Measurements from ENCODE around the gene MPV17L2. TPM values are rescaled to one million over a fixed set of nuclear protein-coding genes. Genes with fewer than 3 reads are reported as not detected.

The MPV17L2 gene
- total RNA-seq, 1 experiment from 2014 or later, result 11.2 TPM

DNA sequence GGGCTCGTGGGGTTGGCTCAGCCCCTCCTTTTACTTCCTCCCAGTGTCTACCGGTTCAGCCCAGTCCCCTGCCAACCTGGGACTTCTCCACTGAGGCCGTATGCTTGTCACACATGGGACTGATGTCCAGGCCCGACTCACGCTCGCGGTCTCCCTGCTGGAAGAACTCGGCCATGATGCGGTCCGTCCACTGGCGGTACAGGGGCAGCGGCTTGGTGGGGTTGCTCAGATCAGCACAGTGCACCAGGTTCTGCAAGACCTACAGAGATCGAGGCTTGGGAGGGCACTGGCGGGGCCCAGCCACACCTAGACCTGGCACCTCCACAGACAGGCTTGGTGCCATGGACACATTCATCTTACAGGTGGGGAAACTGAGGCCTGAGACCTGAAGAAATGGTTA lies 18.7 kb downstream of the MPV17L2 start:
- no peaks in the 10 kb centered on the region for H3K9me2 ChIP-seq (ENCODE audit: insufficient read depth)
- H3K4me1 ChIP-seq (replicated peaks; ENCODE audit: insufficient read depth), result peaks cover 12% of the 10 kb centered on the region
- intact Hi-C loops (cut with micrococcal nuclease; ENCODE audit: unreplicated experiment), result no loop called here
- BruUV-seq (replicated peaks), result no TSS peak
- peaks cover 29% of the 10 kb centered on the region; the same call in 1 of the 2 replicates for H3F3A ChIP-seq (ENCODE audit: insufficient read depth, low read depth)
- H3K9me3 ChIP-seq (ENCODE audit: insufficient read depth, low read depth), result no peaks in the 10 kb centered on the region
- ChIA-PET CTCF (no interaction called here), POLR2A (ENCODE audit: unreplicated experiment) (interaction anchor here (0.6 kb wide), 1 partner anchor 203 kb away, joined by 10 read pairs; the partner anchor contains the start of gene ARRDC2)
- no peaks in the 10 kb centered on the region for H4K20me1 ChIP-seq (ENCODE audit: insufficient read depth)
- H3K79me2 ChIP-seq (ENCODE audit: low read depth), result no peaks in the 10 kb centered on the region
- H3K27me3 ChIP-seq (ENCODE audit: insufficient read depth, low read depth), result no peaks in the 10 kb centered on the region
- no peak overlapping the region for H3K4me2 ChIP-seq
- H3K4me3 ChIP-seq, result no peak overlapping the region
- TF ChIP-seq EZH2 (IDR thresholded peaks at IDR 0.05; ENCODE audit: low read depth), result no peak
- H3K27ac ChIP-seq, result no peak overlapping the region
- no peak overlapping the region for H2AFZ ChIP-seq
- no peaks in the 10 kb centered on the region for H3K36me3 ChIP-seq (ENCODE audit: low read depth)
- DNase-seq, result no peak

GRCh38 chr19:18214779-18215433 lies 21.9 kb downstream of the MPV17L2 start:
- H3F3A ChIP-seq (ENCODE audit: insufficient read depth, low read depth), result peaks cover 24% of the 10 kb centered on the region; the same call in 1 of the 2 replicates
- H2AFZ ChIP-seq, result no peak overlapping the region
- no peak overlapping the region for H3K27ac ChIP-seq
- H3K4me2 ChIP-seq, result peak overlapping the region; percentile 39
- H3K27me3 ChIP-seq (ENCODE audit: insufficient read depth, low read depth), result no peaks in the 10 kb centered on the region
- DNase-seq, result peak; percentile 23 to 53
- ChIA-PET CTCF (interaction anchor here (0.6 kb wide), 1 partner anchor 124 kb away, joined by 5 read pairs; no protein-coding TSS in a partner anchor), POLR2A (ENCODE audit: unreplicated experiment) (no interaction called here)
- H3K36me3 ChIP-seq (ENCODE audit: low read depth), result no peaks in the 10 kb centered on the region
- no peak overlapping the region for H3K4me3 ChIP-seq
- no peaks in the 10 kb centered on the region for H3K9me3 ChIP-seq (ENCODE audit: insufficient read depth, low read depth)
- TF ChIP-seq EZH2 (IDR thresholded peaks at IDR 0.05; ENCODE audit: low read depth), result no peak
- TF ChIP-seq CTCF (conservative IDR thresholded peaks at IDR 0.05), result no peak
- BruUV-seq (replicated peaks), result no TSS peak
- no peaks in the 10 kb centered on the region for H3K9me2 ChIP-seq (ENCODE audit: insufficient read depth)
- intact Hi-C loops (cut with micrococcal nuclease; ENCODE audit: unreplicated experiment), result no loop called here
- H3K4me1 ChIP-seq (replicated peaks; ENCODE audit: insufficient read depth), result peaks cover 12% of the 10 kb centered on the region
- no peaks in the 10 kb centered on the region for H3K79me2 ChIP-seq (ENCODE audit: low read depth)
- no peaks in the 10 kb centered on the region for H4K20me1 ChIP-seq (ENCODE audit: insufficient read depth)

- H3K4me3 ChIP-seq, result no peak overlapping the region
- H3K36me3 ChIP-seq (ENCODE audit: low read depth), result no peaks in the 10 kb centered on the region
- peaks cover 12% of the 10 kb centered on the region for H3K4me1 ChIP-seq (replicated peaks; ENCODE audit: insufficient read depth)
- no peaks in the 10 kb centered on the region for H3K9me3 ChIP-seq (ENCODE audit: insufficient read depth, low read depth)
- BruUV-seq (replicated peaks), result no TSS peak
- H2AFZ ChIP-seq, result no peak overlapping the region
- ChIA-PET POLR2A (ENCODE audit: unreplicated experiment) (no interaction called here), CTCF (interaction anchor here (0.7 kb wide), 1 partner anchor 77 kb away, joined by 9 read pairs; no protein-coding TSS in a partner anchor)
- intact Hi-C loops (cut with micrococcal nuclease; ENCODE audit: unreplicated experiment), result no loop called here
- TF ChIP-seq EZH2 (IDR thresholded peaks at IDR 0.05; ENCODE audit: low read depth) (no peak), CTCF (conservative IDR thresholded peaks at IDR 0.05) (no peak)
- H3K27me3 ChIP-seq (ENCODE audit: insufficient read depth, low read depth), result no peaks in the 10 kb centered on the region
- no peaks in the 10 kb centered on the region for H3K79me2 ChIP-seq (ENCODE audit: low read depth)
- no peak for DNase-seq
- no peak overlapping the region for H3K4me2 ChIP-seq
- no peaks in the 10 kb centered on the region for H4K20me1 ChIP-seq (ENCODE audit: insufficient read depth)
- peaks cover 18% of the 10 kb centered on the region for H3F3A ChIP-seq (ENCODE audit: insufficient read depth, low read depth)
- no peaks in the 10 kb centered on the region for H3K9me2 ChIP-seq (ENCODE audit: insufficient read depth)
- no peak overlapping the region for H3K27ac ChIP-seq
Measured at GRCh38 chr19:18216789-18217188, 23.8 kb downstream of the MPV17L2 start.

Data from PC-9 (cell line).